HG03135 (cell line): ENCODE results near the gene ZSCAN16.

Source experiments
- ATAC-seq: cut with Tn5 transposase; IDR thresholded peaks from one replicate; pipeline ENCODE4 v1.9.1; 2021; ENCODE audit warnings: mild to moderate bottlenecking, moderate library complexity; ENCODE audit not compliant: unreplicated experiment

ZSCAN16 gene

GRCh38 chr6:28125401-28125800 is 992 bp downstream of the ZSCAN16 start:
- no peak for ATAC-seq

- no peak for ATAC-seq
Measured at GRCh38 chr6:28134015-28134414, 9.6 kb downstream of the ZSCAN16 start.

- ATAC-seq, result no peak
Measured at GRCh38 chr6:28134716-28135115, 10.3 kb downstream of the ZSCAN16 start.

GRCh38 chr6:28135393-28135792 is 11.0 kb downstream of the ZSCAN16 start:
- no peak for ATAC-seq

- ATAC-seq, result peak; percentile 62
Measured at GRCh38 chr6:28136585-28137504, 12.4 kb downstream of the ZSCAN16 start.

- ATAC-seq, result no peak
Measured at GRCh38 chr6:28137505-28137981, 13.1 kb downstream of the ZSCAN16 start.

- no peak for ATAC-seq
Measured at GRCh38 chr6:28139860-28140543, 15.6 kb downstream of the ZSCAN16 start.

GRCh38 chr6:28140616-28141015 is 16.2 kb downstream of the ZSCAN16 start:
- no peak for ATAC-seq

GRCh38 chr6:28141500-28142329 is 17.3 kb downstream of the ZSCAN16 start, which contains the start of gene ZKSCAN8:
Gene ZKSCAN8, plus strand, starts transcription at chr6:28141883. Its CDS starts 6,525 bp downstream, at chr6:28148408.
- ATAC-seq, result peak; percentile 82

- no peak for ATAC-seq
Measured at GRCh38 chr6:28142446-28142845, 18.0 kb downstream of the ZSCAN16 start.

- ATAC-seq, result no peak
Measured at GRCh38 chr6:28145231-28145630, 20.8 kb downstream of the ZSCAN16 start.

GRCh38 chr6:28152531-28152930 is 28.1 kb downstream of the ZSCAN16 start:
- ATAC-seq, result no peak

GRCh38 chr6:28153546-28153945 is 29.1 kb downstream of the ZSCAN16 start:
- ATAC-seq, result no peak

GRCh38 chr6:28154357-28154756 is 29.9 kb downstream of the ZSCAN16 start:
- ATAC-seq, result no peak

- ATAC-seq, result no peak
Measured at GRCh38 chr6:28158318-28158717, 33.9 kb downstream of the ZSCAN16 start.

- ATAC-seq, result no peak
Measured at GRCh38 chr6:28159029-28159607, 34.7 kb downstream of the ZSCAN16 start.

GRCh38 chr6:28160233-28160632 is 35.8 kb downstream of the ZSCAN16 start:
- no peak for ATAC-seq

- ATAC-seq, result peak; percentile 95
Measured at GRCh38 chr6:28161410-28162079, 37.1 kb downstream of the ZSCAN16 start.

- no peak for ATAC-seq
Measured at GRCh38 chr6:28165563-28165962, 41.2 kb downstream of the ZSCAN16 start.

GRCh38 chr6:28167068-28167467 is 42.7 kb downstream of the ZSCAN16 start:
- no peak for ATAC-seq
